Hepatocyte (in vitro differentiated cells): ENCODE data around the gene LTO1. TPM values are rescaled to one million over a fixed set of nuclear protein-coding genes. Genes with fewer than 3 reads are reported as not detected.

Experiments
- DNase-seq: peaks from one replicate; pipeline ENCODE4 v3.0.0-alpha.2; 2016; ENCODE audit warnings: low spot score
- H2AFZ ChIP-seq: fragments of 200-600 bp; sonication (generic); 2 replicates; pipeline ENCODE4 v1.6.0; 2016; ENCODE audit warnings: antibody characterized with exemption, mild to moderate bottlenecking
- H3K27ac ChIP-seq: fragments of 200-600 bp; sonication (generic); 2 replicates; pipeline ENCODE4 v1.5.1; 2016; ENCODE audit warnings: mild to moderate bottlenecking
- H3K27me3 ChIP-seq: fragments of 200-600 bp; sonication (generic); 2 replicates; pipeline ENCODE4 v1.6.1; 2016
- H3K36me3 ChIP-seq: fragments of 200-600 bp; sonication (generic); replicated peaks from 2 replicates; pipeline ENCODE4 v1.5.1; 2016; ENCODE audit warnings: low read depth; ENCODE audit not compliant: insufficient read depth
- H3K4me1 ChIP-seq: fragments of 200-600 bp; sonication (generic); 2 replicates; pipeline ENCODE4 v1.5.1; 2016; ENCODE audit warnings: mild to moderate bottlenecking, moderate library complexity; ENCODE audit not compliant: insufficient read depth
- H3K4me2 ChIP-seq: fragments of 200-600 bp; sonication (generic); 2 replicates; pipeline ENCODE4 v1.6.0; 2016
- H3K4me3 ChIP-seq: fragments of 200-600 bp; sonication (generic); 2 replicates; pipeline ENCODE4 v1.5.1; 2016; ENCODE audit warnings: mild to moderate bottlenecking
- H3K79me2 ChIP-seq: fragments of 200-600 bp; sonication (generic); 2 replicates; pipeline ENCODE4 v1.6.0; 2017; ENCODE audit warnings: mild to moderate bottlenecking
- H3K9me2 ChIP-seq: fragments of 200-600 bp; sonication (generic); replicated peaks from 2 replicates; pipeline ENCODE4 v1.6.0; 2017; ENCODE audit warnings: mild to moderate bottlenecking; ENCODE audit not compliant: insufficient read depth
- H3K9me3 ChIP-seq: fragments of 200-600 bp; sonication (generic); 2 replicates; pipeline ENCODE4 v1.5.1; 2016; ENCODE audit warnings: low read depth, mild to moderate bottlenecking
- H4K20me1 ChIP-seq: fragments of 200-600 bp; sonication (generic); 2 replicates; pipeline ENCODE4 v1.6.0; 2016; ENCODE audit warnings: mild to moderate bottlenecking; ENCODE audit not compliant: insufficient read depth, poor library complexity, severe bottlenecking
- EZH2 ChIP-seq: fragments of 200-600 bp; sonication (generic); IDR thresholded peaks from 2 replicates; pipeline ENCODE4 v1.6.1; 2016; ENCODE audit warnings: antibody characterized with exemption, mild to moderate bottlenecking, borderline replicate concordance
- EZH2phosphoT487 ChIP-seq: fragments of 200-600 bp; sonication (generic); IDR thresholded peaks from one replicate; pipeline ENCODE4 v1.6.1; 2018; ENCODE audit warnings: antibody characterized with exemption, mild to moderate bottlenecking, low read depth, moderate library complexity; ENCODE audit not compliant: unreplicated experiment, severe bottlenecking
- WGBS: methylation state at CpG from one replicate; pipeline ENCODE4 v1.1.6; 2016; ENCODE audit warnings: low lambda C conversion rate; ENCODE audit errors: missing lambda C conversion rate; 5-methylcytosine and 5-hydroxymethylcytosine counted together
- polyA plus RNA-seq: library from polyadenylated mRNA; unstranded; fragments of >200 nt; fragmentation: Nextera tagmentation; extraction: Ambion mirVana; gene quantifications from 2 replicates; pipeline ENCODE4 v1.2.1, GENCODE V29; 2016
- total RNA-seq: library from RNA; depleted of rRNA; stranded (reverse); fragments of >200 nt; gene quantifications from 2 replicates; pipeline ENCODE4 v1.2.3, GENCODE V29; 2014
- TF ChIP-seq, protein P1 (sequence below): fragments of 200-600 bp; sonication (generic); IDR thresholded peaks from 2 replicates; pipeline ENCODE4 v1.5.1; 2016; ENCODE audit warnings: antibody characterized with exemption, mild to moderate bottlenecking; ENCODE audit not compliant: poor library complexity

The LTO1 gene
- total and polyA plus RNA-seq, 2 experiments from 2014 or later: 12.6 to 13.4 TPM

DNA sequence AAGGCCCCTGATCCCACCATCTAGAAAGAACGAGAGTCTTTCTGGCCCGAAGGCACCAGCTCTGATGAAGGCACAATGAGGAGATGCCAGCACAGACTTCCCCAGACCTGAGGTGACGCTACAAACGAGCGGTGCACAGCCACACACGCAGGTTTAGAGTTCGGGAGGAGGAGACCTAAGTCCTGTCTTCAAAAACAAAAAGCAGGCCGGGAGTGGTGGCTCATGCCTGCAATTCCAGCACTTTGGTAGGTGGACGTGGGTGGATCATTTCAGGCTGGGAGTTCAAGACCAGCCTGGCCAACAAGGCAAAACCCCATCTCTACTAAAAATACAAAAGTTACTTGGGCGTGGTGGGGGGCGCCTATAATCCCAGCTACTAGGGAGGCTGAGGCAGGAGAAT lies 9.5 kb downstream of the LTO1 start:
- no peaks in the 10 kb centered on the region for H3K27me3 ChIP-seq
- H3K27ac ChIP-seq: no peak overlapping the region
- 97% methylated on average over 11 of the region's 11 CpGs for WGBS
- TF ChIP-seq, protein P1, sequence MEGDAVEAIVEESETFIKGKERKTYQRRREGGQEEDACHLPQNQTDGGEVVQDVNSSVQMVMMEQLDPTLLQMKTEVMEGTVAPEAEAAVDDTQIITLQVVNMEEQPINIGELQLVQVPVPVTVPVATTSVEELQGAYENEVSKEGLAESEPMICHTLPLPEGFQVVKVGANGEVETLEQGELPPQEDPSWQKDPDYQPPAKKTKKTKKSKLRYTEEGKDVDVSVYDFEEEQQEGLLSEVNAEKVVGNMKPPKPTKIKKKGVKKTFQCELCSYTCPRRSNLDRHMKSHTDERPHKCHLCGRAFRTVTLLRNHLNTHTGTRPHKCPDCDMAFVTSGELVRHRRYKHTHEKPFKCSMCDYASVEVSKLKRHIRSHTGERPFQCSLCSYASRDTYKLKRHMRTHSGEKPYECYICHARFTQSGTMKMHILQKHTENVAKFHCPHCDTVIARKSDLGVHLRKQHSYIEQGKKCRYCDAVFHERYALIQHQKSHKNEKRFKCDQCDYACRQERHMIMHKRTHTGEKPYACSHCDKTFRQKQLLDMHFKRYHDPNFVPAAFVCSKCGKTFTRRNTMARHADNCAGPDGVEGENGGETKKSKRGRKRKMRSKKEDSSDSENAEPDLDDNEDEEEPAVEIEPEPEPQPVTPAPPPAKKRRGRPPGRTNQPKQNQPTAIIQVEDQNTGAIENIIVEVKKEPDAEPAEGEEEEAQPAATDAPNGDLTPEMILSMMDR: no peak
- TF ChIP-seq EZH2phosphoT487: no peak
- TF ChIP-seq EZH2: no peak
- H3K4me2 ChIP-seq: no peak overlapping the region
- no peak overlapping the region for H3K4me3 ChIP-seq
- no peaks in the 10 kb centered on the region for H3K9me2 ChIP-seq
- H3K79me2 ChIP-seq: peaks cover 3% of the 10 kb centered on the region
- no peaks in the 10 kb centered on the region for H3K9me3 ChIP-seq
- H4K20me1 ChIP-seq: no peaks in the 10 kb centered on the region
- DNase-seq: no peak
- H3K4me1 ChIP-seq: peaks cover 5% of the 10 kb centered on the region
- H2AFZ ChIP-seq: no peak overlapping the region
- H3K36me3 ChIP-seq: no peaks in the 10 kb centered on the region

DNA sequence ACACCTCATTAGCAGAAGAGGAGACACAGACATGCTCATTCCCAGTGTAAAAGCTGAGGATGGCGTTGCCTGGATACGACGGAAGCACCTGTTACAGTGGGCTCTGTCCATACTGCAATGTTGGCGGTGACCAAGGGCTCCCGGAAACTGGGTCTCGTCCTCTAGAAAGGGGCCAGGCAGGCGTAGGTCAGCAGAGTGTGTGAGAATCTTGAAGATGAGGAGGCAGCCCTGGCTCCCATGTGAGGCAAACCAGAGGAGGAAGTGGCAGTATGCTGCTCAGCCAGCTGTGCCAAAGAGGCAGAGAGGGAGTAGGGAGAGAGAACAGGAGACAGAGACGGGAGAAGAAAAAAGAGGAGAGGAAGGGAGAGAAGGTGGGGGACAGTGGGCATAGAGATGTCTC lies 10.3 kb downstream of the LTO1 start:
- Histone ChIP-seq H4K20me1 (no peaks in the 10 kb centered on the region), H3K9me3 (no peaks in the 10 kb centered on the region), H3K4me2 (no peak overlapping the region), H3K36me3 (no peaks in the 10 kb centered on the region), H3K27me3 (no peaks in the 10 kb centered on the region), H3K4me1 (peaks cover 5% of the 10 kb centered on the region), H2AFZ (no peak overlapping the region), H3K4me3 (no peak overlapping the region), H3K79me2 (peaks cover 1% of the 10 kb centered on the region), H3K9me2 (no peaks in the 10 kb centered on the region), H3K27ac (no peak overlapping the region)
- WGBS: 95% methylated on average over 7 of the region's 8 CpGs
- no peak for DNase-seq
- no peak for TF ChIP-seq EZH2
- no peak for TF ChIP-seq EZH2phosphoT487
- TF ChIP-seq, protein P1: no peak

DNA sequence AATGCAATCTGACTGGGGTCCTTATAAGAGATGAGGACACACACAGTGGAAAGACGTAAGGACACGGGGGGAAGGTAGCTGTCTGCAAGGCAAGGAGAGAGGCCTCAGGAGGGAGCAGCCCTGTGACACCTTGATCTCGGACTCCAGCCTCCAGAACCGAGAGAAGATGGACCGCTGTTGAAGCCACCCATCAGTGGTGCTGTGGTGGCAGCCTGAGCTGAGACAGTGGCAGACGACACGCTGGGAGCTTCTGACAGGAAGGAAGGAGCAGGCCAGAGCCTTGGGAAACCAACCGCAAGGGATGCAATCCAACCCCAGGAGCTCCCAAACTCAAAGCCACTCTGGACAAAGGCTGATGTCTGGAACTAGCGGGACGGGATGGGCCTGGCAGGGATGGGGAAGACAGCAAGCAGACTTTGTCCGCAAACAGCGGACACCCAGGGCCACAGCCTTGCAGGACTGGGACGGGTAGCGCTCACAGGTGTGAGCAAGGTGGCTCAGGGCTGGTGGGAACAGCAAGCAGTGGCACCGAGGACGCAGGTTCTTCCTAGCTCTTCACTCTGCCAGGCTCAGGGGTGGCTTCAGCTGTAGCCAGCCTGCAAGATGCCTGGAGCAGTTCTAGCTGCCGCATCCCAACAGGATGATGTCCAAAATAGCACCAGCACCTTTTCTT lies 10.9 kb downstream of the LTO1 start:
- Histone ChIP-seq H3K27me3 (no peaks in the 10 kb centered on the region), H3K4me2 (no peak overlapping the region), H3K79me2 (no peaks in the 10 kb centered on the region), H2AFZ (no peak overlapping the region), H4K20me1 (no peaks in the 10 kb centered on the region), H3K9me3 (no peaks in the 10 kb centered on the region), H3K4me1 (peaks cover 5% of the 10 kb centered on the region), H3K4me3 (no peak overlapping the region), H3K27ac (no peak overlapping the region), H3K36me3 (no peaks in the 10 kb centered on the region), H3K9me2 (no peaks in the 10 kb centered on the region)
- TF ChIP-seq, protein P1: no peak
- TF ChIP-seq EZH2phosphoT487 (no peak), EZH2 (no peak)
- DNase-seq: no peak
- 97% methylated on average over 17 of the region's 17 CpGs for WGBS
